ENCODE data around the gene TIAL1.

Gene TIAL1

DNA sequence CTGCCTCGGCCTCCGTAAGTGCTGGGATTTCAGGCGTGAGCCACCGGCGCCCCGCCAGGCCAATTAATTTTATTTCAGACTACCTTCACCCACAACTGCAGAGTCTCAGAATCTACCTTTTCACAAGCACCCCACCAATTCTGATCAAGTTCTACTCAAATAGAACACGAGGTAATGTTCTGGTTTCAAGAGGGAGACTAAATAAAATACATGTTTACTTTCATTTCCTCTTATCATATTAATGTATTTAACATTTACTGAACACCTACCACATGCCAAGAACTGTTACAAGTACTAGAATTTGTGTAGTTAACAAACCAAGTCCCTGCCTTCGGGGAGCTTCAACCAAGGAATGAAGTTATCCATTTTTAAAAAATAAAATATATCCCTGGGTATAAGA is 28.8 kb downstream of the TIAL1 start:
- TF ChIP-seq, protein P1, sequence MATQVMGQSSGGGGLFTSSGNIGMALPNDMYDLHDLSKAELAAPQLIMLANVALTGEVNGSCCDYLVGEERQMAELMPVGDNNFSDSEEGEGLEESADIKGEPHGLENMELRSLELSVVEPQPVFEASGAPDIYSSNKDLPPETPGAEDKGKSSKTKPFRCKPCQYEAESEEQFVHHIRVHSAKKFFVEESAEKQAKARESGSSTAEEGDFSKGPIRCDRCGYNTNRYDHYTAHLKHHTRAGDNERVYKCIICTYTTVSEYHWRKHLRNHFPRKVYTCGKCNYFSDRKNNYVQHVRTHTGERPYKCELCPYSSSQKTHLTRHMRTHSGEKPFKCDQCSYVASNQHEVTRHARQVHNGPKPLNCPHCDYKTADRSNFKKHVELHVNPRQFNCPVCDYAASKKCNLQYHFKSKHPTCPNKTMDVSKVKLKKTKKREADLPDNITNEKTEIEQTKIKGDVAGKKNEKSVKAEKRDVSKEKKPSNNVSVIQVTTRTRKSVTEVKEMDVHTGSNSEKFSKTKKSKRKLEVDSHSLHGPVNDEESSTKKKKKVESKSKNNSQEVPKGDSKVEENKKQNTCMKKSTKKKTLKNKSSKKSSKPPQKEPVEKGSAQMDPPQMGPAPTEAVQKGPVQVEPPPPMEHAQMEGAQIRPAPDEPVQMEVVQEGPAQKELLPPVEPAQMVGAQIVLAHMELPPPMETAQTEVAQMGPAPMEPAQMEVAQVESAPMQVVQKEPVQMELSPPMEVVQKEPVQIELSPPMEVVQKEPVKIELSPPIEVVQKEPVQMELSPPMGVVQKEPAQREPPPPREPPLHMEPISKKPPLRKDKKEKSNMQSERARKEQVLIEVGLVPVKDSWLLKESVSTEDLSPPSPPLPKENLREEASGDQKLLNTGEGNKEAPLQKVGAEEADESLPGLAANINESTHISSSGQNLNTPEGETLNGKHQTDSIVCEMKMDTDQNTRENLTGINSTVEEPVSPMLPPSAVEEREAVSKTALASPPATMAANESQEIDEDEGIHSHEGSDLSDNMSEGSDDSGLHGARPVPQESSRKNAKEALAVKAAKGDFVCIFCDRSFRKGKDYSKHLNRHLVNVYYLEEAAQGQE (IDR thresholded peaks at IDR 0.05; ENCODE audit: low read depth): no peak
- no peak for TF ChIP-seq TAF1 (IDR thresholded peaks at IDR 0.05; ENCODE audit: low read depth)
- TF ChIP-seq NFIC (IDR thresholded peaks at IDR 0.05): no peak
- no peak for TF ChIP-seq YY1 (IDR thresholded peaks at IDR 0.05; ENCODE audit: low read depth)
- TF ChIP-seq EP300 (IDR thresholded peaks at IDR 0.05; ENCODE audit: borderline replicate concordance): no peak
- no peak for TF ChIP-seq CREB1 (IDR thresholded peaks at IDR 0.05; ENCODE audit: low read depth)
- no peak for TF ChIP-seq TEAD4 (IDR thresholded peaks at IDR 0.05)
- TF ChIP-seq, protein P2, sequence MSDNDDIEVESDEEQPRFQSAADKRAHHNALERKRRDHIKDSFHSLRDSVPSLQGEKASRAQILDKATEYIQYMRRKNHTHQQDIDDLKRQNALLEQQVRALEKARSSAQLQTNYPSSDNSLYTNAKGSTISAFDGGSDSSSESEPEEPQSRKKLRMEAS (IDR thresholded peaks at IDR 0.05): no peak
- no peak for TF ChIP-seq TCF12 (IDR thresholded peaks at IDR 0.05; ENCODE audit: low read depth)
- TF ChIP-seq ZBTB7A (IDR thresholded peaks at IDR 0.05; ENCODE audit: low read depth): no peak
- TF ChIP-seq, protein P3, sequence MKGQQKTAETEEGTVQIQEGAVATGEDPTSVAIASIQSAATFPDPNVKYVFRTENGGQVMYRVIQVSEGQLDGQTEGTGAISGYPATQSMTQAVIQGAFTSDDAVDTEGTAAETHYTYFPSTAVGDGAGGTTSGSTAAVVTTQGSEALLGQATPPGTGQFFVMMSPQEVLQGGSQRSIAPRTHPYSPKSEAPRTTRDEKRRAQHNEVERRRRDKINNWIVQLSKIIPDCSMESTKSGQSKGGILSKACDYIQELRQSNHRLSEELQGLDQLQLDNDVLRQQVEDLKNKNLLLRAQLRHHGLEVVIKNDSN (IDR thresholded peaks at IDR 0.05): no peak
- no peak for TF ChIP-seq EGR1 (IDR thresholded peaks at IDR 0.05)
- no peak for TF ChIP-seq FOXM1 (IDR thresholded peaks at IDR 0.05; ENCODE audit: borderline replicate concordance, low read depth)
- no peak for TF ChIP-seq CEBPB (IDR thresholded peaks at IDR 0.05)
- TF ChIP-seq RAD21 (IDR thresholded peaks at IDR 0.05; ENCODE audit: low read depth): no peak

DNA sequence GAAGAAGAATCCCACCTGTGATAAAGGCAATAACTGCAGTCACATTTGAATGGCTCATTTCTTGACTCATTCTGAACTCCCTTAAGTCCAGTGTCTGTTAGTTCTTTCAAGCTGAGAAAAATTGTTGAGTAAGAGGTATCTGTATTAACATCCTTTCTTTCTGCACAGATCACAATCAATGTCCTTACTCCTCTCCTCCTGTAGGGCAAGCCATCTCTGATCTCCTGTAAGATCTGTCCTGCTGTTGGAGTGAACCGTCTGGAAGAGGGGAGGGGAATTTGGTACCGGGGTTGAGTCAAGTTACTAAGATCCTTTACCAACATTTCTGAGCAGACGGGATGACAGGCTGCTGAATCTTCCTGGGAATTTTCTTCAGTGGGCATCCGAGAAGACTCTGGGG is 34.7 kb downstream of the TIAL1 start:
- TF ChIP-seq CREB1 (IDR thresholded peaks at IDR 0.05; ENCODE audit: low read depth) (no peak), TEAD4 (IDR thresholded peaks at IDR 0.05) (no peak), TAF1 (IDR thresholded peaks at IDR 0.05; ENCODE audit: low read depth) (no peak), EGR1 (IDR thresholded peaks at IDR 0.05) (no peak)
- TF ChIP-seq, protein P3 (IDR thresholded peaks at IDR 0.05): no peak

DNA sequence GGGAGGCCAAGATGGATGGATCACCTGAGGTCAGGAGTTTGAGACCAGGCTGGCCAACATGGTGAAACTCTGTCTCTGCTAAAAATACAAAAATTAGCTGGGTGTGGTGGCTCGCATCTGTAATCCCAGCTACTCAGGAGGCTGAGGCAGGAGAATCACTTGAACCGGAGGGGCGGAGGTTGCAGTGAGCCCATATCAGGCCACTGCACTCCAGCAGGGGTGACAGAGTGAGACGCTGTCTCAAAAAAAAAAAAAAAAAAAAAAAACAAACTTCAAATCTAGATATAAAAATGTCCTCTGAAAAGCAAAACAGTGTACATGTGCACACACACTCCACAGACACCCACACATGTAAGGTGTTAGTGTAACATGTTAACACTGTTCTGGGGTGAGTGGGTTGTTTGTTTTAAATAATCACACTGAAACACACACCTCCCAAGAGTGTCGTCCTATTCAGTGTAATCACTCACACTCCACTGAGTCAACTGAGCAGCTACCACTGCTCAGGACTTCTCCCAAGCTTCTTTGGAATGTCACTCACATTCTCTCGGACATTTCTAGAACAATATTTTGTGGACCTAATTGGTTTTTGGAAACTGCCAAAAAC is 41.5 kb downstream of the TIAL1 start:
- TF ChIP-seq, protein P2 (IDR thresholded peaks at IDR 0.05): no peak
- no peak for TF ChIP-seq NFIC (IDR thresholded peaks at IDR 0.05)
- no peak for TF ChIP-seq CEBPB (IDR thresholded peaks at IDR 0.05)
- TF ChIP-seq, protein P1 (IDR thresholded peaks at IDR 0.05; ENCODE audit: low read depth): no peak
- TF ChIP-seq FOXM1 (IDR thresholded peaks at IDR 0.05; ENCODE audit: borderline replicate concordance, low read depth): no peak
- TF ChIP-seq TCF12 (IDR thresholded peaks at IDR 0.05; ENCODE audit: low read depth): no peak
- no peak for TF ChIP-seq CREB1 (IDR thresholded peaks at IDR 0.05; ENCODE audit: low read depth)

DNA sequence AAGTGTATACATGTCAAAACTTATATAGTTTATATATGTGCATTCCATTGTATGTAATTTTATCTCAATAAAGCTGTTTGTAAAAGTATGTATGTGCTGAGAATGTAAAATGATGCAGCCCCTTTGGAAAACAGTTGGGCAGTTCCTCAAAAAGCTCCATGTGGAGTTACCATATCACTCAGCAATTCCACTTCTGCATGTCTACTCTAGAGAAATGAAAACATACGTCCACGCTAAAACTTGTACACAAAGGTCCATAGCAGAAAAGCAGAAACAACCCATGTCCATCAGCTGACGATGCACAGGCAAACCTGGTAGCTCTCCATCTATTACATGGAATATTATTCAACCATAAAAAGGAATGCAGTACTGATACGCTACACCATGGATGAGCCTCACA is 45.9 kb downstream of the TIAL1 start:
- TF ChIP-seq EP300 (IDR thresholded peaks at IDR 0.05; ENCODE audit: borderline replicate concordance) (no peak), ZBTB7A (IDR thresholded peaks at IDR 0.05; ENCODE audit: low read depth) (no peak), CREB1 (IDR thresholded peaks at IDR 0.05; ENCODE audit: low read depth) (no peak), TCF12 (IDR thresholded peaks at IDR 0.05; ENCODE audit: low read depth) (no peak), RAD21 (IDR thresholded peaks at IDR 0.05; ENCODE audit: low read depth) (no peak), CEBPB (IDR thresholded peaks at IDR 0.05) (no peak), TAF1 (IDR thresholded peaks at IDR 0.05; ENCODE audit: low read depth) (no peak), FOXM1 (IDR thresholded peaks at IDR 0.05; ENCODE audit: borderline replicate concordance, low read depth) (no peak), TEAD4 (IDR thresholded peaks at IDR 0.05) (no peak), NFIC (IDR thresholded peaks at IDR 0.05) (no peak), YY1 (IDR thresholded peaks at IDR 0.05; ENCODE audit: low read depth) (no peak), EGR1 (IDR thresholded peaks at IDR 0.05) (no peak)
- TF ChIP-seq, protein P1 (IDR thresholded peaks at IDR 0.05; ENCODE audit: low read depth): no peak
- TF ChIP-seq, protein P2 (IDR thresholded peaks at IDR 0.05): no peak
- TF ChIP-seq, protein P3 (IDR thresholded peaks at IDR 0.05): no peak

All from Ishikawa (cell line).